C1 segment of cervical spinal cord (tissue), 14 donors: Measurements from ENCODE around the gene CBLN2.

Experiments used
- DNase-seq, 14 donors: peaks; one replicate each; lab custom pipeline; 2025; lab: John Stamatoyannopoulos, UW

CBLN2 gene

GRCh38 chr18:72544092-72544886 is at the start of gene CBLN2:
CBLN2 (minus strand) TSS chr18:72544342; CDS start chr18:72542160, 2,182 bp downstream.
- peak in 10 of 14 donors; percentile 13 to 74 (median 38) for DNase-seq

- no peak for DNase-seq
Measured at GRCh38 chr18:72588360-72588759, 44.2 kb upstream of the CBLN2 start.

- no peak for DNase-seq
Measured at GRCh38 chr18:72584787-72585186, 40.6 kb upstream of the CBLN2 start.

DNA sequence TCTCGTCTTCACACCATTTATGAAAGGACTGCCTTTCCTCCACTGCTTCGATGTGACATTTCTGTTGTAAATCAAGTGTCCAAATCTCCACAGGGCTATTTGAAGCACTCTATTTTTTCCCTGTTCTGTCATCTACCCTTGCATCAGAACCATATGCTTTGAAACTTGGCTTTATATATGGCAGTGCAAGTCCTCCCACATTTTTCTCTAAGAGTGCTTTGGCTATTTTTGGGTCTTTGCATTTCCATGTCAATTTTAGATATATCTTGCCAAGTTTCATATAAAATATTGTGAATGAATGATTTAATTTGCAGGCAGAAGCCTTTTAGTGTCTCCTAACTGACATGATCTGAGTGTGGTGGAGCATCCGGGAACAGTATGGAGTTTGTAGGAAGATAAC is 37.8 kb upstream of the CBLN2 start:
- DNase-seq, result no peak

- DNase-seq, result no peak
Measured at GRCh38 chr18:72572896-72573295, 28.8 kb upstream of the CBLN2 start.

- no peak for DNase-seq
Measured at GRCh38 chr18:72566290-72566689, 22.1 kb upstream of the CBLN2 start.

- DNase-seq, result no peak
Measured at GRCh38 chr18:72555968-72556367, 11.8 kb upstream of the CBLN2 start.

GRCh38 chr18:72555101-72555500 is 11.0 kb upstream of the CBLN2 start:
- no peak for DNase-seq

DNA sequence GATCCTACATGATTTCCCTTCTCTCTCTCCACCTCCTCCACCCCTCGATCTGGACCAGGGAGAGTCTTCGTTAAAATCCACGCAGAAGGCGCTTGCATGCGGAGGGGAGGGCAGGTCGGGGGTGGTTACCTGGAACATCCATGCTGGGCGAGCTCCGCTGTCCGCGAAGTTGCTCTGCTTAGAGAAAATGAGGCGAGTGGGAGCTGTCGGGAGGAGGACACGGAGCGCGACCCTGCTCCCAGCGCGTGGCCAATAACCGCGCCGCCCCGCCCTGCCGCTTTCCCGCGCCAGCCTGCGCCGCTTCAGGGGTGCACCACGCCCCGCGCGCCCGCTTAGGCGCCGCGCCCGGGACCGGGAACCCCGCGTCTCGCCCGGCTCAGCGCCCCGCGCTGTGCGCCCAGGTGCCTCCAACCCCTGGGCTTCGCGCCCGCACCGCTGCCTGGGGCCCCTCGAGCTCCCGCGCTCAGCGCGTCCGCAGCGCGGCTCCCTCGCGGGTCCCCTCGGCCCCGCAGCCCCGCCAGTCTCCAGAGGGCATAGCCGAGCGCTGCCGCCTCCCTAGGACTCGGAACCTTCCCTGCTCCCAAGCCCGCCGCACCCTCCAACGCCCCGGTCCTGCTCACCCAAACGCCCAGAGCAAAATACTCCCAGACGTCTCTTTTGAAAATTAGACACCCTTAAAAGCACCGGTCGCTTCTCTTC is 636 bp downstream of the CBLN2 start:
- DNase-seq, result no peak

DNA sequence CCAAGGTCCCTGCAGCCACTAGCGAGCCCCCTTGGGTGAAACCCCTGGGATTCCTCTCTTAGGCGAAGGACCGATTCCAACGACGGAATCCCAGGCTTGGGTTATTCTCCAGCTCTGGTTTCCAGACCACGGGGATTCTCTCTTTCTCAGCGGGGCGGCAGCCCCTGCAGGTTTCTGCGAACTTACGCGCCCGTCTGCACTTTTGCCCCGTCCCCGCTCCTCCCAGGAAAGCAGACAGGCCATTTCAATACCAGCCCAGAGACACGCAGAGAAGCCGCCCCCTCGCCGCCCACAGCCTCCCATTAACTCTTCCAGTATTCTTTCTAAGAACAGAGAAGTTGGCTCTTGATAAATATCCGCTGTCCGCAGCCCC is 1.2 kb downstream of the CBLN2 start:
- no peak for DNase-seq

GRCh38 chr18:72542342-72542741 is 1.8 kb downstream of the CBLN2 start:
- DNase-seq, result no peak

DNA sequence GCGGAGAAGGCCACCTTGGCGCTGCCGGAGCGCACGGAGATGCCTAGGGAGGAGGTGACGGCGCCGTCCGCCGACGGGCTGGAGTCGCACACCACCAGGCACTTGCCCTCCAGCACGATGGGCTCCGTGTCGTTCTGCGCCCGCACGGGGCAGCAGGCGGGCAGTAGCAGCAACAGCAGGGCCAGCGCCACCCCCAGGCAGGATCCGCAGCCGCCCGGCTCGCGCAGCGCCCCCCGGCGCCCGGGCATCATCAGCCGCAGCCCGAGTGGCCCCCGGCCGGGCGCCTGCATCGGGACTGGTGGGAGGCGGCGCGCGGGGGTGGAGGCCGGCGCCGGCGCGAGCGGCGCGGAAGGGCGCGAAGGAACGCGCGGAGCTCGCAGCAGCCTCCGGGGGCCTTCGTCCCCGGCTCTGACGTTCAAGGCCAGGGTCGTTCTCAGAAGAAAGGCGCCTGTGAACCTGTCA is 2.2 kb downstream of the CBLN2 start:
- no peak for DNase-seq

GRCh38 chr18:72539901-72540300 is 4.2 kb downstream of the CBLN2 start:
- no peak for DNase-seq

- no peak for DNase-seq
Measured at GRCh38 chr18:72530622-72531021, 13.5 kb downstream of the CBLN2 start.

GRCh38 chr18:72504866-72505265 is 39.3 kb downstream of the CBLN2 start:
- no peak for DNase-seq

- DNase-seq, result no peak
Measured at GRCh38 chr18:72502671-72503431, 41.3 kb downstream of the CBLN2 start.

DNA sequence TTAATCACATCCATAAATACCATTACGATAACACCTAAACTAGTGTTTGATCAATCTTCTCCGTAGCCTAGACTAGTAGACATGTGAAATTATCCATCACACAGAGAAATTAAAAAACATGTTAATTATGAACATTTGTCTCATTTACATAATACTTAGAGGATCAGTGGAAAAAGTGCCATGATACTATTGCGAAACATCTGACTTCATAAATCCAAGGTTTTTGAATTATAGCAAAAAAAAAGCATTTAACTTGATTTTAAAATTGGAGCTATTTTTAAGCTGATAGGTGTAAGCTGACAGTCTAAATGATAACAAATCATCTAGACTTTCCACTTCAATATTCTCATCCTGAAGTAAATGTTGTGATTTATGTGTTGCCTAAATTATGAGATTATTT is 51.6 kb downstream of the CBLN2 start:
- DNase-seq, result no peak
